G401 (cell line): ENCODE measurements around the gene KCNAB2. TPM values are rescaled to one million over a fixed set of nuclear protein-coding genes. Genes with fewer than 3 reads are reported as not detected.

Experiments
- DNase-seq: peaks from one replicate; pipeline ENCODE4 v3.0.0-alpha.2; 2015; ENCODE audit warnings: low spot score
- in situ Hi-C: cut with HindIII; loops from 2 replicates; pipeline ENCODE4 v1.10.0; 2016; ENCODE audit warnings: low sequenced_read_pairs, mixed read lengths
- total RNA-seq: library from RNA; depleted of rRNA; stranded (reverse); fragments of >200 nt; shearing (Covaris generic); gene quantifications from 2 replicates; pipeline ENCODE4 v1.2.3, GENCODE V29; 2014

KCNAB2 gene
- total RNA-seq, 1 experiment from 2014 or later, result 0.71 TPM

- in situ Hi-C loops, result no loop called here
These were observed 17.4 kb upstream of the KCNAB2 start for GRCh38 chr1:6028042-6028850.

DNA sequence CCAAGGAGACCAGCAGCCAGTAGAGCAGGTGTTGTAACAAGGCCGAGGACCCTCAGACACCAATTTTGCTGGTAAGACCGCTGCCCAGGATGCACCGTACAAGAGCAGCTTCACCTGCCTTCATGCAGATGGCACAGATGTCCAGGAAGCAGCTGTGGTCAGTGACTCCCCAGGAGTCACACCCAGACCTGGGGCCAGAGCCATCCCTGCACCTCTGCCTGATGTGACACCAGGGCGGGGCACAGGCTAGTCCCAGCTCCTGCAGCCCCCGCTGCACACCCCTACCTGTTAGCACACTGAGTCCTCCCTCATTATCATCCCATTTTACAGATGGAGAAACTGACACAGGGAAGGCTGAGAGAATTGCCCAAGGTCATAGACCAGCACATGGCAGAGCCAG lies 16.3 kb upstream of the KCNAB2 start:
- DNase-seq, result no peak
- in situ Hi-C loops, result no loop called here

More at GRCh38 chr1:6028042-6028850, 17.4 kb upstream of the KCNAB2 start:
- DNase-seq, result no peak

DNA sequence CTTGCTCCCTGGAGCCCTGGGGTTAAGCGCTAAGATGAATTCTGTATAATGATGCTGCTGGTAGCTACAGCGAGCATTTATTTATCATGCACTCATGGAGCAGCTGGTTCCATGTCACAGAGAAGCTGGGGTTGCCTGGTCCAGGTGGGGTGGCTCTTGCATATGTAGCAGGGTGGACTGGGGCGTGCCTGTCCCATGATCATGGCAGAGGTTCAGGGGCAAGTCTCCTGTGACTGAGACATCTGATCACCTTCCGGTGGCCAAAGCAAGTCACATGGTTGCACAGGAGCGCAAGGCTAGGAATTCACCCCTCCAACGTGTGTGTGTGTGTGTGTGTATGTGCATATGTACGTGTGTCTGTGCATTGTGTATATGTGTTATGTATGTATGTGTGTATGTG lies 15.6 kb upstream of the KCNAB2 start:
- no peak for DNase-seq
- in situ Hi-C loops, result no loop called here

DNA sequence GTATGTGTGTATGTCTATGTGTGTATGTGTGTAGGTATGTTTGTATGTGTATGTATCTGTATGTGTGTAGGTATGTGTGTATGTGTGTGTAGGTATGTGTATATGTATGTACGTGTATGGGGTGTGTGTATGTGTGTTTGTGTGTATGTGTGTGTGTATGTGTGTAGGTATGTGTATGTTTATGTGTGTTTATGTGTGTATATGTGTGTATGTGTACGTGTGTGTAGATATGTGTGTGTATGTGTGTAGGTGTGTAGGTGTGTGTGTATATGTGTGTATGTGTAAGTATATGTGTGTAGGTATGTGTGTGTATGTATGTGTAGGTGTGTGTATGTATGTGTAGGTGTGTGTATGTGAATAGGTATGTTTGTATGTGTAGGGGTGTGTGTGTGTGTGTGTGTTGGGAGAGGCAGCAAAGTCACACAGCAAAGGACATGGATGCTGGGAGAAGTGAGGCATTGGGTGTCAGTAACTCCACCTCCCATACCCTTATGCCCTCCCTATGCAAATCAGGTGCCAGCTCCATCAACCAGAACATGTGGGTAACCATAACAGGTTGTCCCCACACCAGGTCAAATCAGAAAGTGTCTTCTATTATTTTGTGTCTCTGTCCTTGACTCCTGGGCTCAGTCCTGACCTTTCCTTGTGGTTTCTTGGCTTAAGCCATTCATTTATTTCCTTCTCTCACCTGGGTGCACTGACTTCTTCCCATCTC lies 15.0 kb upstream of the KCNAB2 start:
- in situ Hi-C loops, result no loop called here
- no peak for DNase-seq

- DNase-seq, result no peak
These were observed 12.6 kb upstream of the KCNAB2 start for GRCh38 chr1:6033124-6033523.

DNA sequence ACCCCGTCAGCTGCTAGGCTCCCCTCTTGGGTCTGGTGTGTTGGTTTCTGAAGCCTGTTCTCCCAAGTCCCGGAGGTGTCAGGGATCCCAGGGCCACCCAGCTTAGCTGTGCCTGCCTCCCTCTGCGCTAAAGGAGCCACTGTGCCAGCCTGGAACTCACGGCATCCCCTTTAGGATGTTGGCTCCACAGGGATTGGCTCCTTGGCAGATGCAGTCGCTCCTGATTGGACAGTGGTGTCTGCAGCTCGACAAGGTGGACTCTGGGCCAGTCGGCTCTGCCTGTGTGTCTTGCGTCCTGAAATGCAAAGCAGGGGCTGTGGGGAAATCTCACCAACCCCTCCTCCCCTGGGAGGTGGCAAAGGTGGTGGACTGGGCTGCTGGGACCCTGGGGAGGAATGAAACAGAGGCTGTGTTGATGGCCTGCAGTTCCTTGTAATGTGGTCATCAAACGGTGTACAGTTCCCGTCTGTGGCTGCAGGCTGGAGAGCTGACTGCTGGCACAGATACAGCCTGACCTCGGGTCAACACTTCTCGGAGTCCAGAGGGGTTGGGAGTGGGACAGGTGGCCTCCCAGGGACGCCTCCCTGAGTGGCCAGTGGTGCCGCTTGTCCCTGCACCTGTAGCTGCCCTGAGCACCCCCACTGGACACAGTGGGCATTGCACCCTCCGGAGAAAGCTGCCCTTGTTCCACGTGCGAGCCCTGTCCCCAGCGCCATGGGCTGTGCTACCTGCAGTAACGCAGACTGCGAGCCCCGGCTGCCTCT lies 11.5 kb upstream of the KCNAB2 start:
- peak; percentile 90 for DNase-seq
- in situ Hi-C loops, result no loop called here

More at GRCh38 chr1:6033124-6033523, 12.6 kb upstream of the KCNAB2 start:
- in situ Hi-C loops, result no loop called here

GRCh38 chr1:6034750-6035096 lies 11.0 kb upstream of the KCNAB2 start:
- in situ Hi-C loops, result no loop called here
- no peak for DNase-seq

GRCh38 chr1:6035303-6035702 lies 10.4 kb upstream of the KCNAB2 start:
- no peak for DNase-seq

GRCh38 chr1:6035719-6036118 lies 10.0 kb upstream of the KCNAB2 start:
- in situ Hi-C loops, result no loop called here
- DNase-seq, result no peak

More at GRCh38 chr1:6035303-6035702, 10.4 kb upstream of the KCNAB2 start:
- in situ Hi-C loops, result no loop called here

DNA sequence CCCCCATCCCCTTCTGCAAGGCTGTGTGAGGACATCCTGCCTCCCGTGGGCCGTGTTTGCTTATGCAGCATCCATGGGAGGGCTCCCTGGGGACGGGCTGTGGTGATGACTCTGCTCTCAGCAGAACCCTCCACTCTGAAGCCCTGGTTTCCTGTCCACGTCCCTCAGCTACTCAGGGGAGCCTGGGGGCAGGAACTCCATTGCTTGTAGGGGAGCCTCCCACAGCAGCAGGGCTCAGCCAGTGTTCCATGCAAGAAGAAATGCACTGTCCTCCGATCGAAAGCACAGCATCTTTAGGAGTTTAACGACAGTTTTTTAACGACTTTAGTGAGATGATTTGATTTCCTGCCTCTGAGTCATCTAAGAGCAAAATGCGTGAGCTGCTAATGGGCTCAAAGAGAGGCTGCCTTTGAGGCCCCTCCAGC lies 8.3 kb upstream of the KCNAB2 start:
- in situ Hi-C loops, result no loop called here
- DNase-seq, result no peak

DNA sequence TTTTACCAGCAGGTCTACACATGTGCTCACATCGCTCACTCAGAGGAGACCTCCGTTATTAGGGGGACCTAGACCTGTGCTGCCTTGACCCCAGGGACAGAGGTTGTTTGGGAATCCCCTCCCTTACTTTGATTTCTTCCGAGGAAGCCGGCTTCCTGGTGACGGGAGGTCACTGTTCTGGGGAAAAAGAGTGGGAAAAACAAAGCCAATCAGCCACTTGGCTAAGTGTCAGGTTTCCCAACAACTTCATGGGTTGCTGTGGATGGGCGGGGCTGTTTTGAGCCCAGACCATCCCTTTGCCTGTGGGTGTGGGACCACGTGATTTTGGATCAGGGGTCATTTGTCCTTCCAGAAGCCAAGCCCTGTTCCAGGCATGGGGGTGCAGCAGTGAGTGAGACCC lies 7.1 kb upstream of the KCNAB2 start:
- in situ Hi-C loops, result no loop called here
- no peak for DNase-seq

DNA sequence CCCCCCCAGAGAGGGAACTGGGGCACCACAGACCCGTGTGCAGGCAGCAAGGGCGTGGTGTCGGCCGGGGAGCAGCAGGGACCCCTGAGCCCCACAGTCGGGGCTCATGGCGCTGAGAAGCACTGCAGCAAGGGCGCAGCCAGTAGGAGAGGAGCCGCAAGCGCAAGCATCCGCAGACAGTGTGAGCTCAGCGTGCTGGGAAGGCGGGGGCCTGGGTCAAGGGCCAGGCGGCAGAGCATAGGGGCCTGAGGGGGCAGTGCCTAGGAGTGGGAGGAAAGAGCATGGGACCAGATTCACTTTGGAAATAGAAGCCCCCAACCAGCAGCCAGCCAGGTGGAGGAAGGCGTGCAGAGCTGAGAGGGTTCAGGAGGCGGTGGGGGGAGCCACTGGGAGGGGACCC lies 6.7 kb upstream of the KCNAB2 start:
- in situ Hi-C loops, result no loop called here
- no peak for DNase-seq

DNA sequence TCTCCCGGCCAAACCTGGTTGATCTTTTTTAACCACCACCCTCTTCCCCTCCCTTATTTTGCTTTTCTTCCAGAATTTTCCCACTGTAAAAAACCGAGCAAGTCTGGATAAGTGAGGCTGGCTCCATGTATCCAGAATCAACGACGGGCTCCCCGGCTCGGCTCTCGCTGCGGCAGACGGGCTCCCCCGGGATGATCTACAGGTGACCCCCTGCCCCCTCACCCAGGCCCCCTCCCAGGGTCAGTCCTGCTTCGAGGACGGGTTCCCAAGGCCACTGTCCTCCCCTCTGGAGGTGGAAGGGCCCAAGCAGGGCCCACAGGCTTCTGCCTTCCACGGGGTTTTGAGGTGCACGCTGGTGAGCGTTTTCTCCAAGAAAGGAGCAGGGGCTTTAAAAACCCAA lies 5.2 kb upstream of the KCNAB2 start:
- in situ Hi-C loops, result no loop called here
- DNase-seq, result no peak

DNA sequence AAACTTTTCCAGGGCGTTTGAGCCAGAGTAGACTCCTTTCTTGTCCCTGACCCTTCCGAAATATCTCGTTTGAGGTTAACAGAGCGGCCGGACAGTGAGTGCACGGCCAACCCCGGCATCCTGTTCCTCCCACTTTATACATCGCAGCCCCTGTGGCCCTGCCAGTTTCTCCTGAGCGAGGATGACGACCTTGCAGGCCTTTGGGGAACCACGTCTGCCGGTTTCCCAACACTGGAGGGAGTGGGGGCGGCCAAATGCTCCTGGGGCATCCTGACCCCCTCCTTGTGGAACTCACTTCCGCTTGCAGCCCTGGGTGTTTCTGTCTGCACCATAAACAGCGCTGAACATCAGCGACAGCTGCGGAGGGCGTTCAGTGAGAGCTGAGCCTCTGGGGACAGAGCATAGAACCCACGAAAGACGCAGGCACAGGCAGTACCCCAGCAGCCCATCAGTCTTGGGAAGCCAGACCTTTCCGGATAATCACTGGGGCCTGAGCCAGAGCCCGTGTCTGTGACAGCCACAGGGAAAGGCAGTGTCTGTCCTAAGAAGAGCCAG lies 4.8 kb upstream of the KCNAB2 start:
- no peak for DNase-seq
- in situ Hi-C loops, result no loop called here

DNA sequence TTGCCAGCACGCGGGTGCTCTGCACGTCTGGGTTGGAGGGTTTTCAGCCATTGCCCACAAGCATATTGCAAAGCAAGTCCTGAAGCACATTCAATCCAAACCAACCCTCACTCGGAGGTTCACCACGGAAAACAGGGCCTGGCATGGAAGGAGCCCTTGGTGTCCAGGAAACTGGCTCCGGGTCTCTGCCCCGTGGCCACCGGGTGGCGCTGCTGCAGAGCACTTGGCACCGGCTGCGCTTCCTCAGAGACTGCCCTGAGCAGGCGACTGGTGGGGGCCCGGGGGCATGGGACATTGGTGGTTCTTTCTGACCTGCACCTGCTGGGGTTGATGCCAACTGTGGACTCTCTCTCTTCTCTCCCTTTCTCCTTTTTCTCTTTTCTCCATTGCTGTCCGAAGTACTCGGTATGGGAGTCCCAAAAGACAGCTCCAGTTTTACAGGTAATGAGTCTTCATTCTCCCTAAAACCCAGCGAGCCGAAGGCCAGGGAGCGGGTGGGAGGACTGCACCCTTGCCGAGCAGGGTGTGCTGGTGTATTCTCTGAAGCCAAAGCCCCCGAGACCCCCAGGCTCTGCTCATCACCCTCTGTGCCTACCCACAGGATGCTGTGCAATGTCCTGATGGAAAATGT lies 4.1 kb upstream of the KCNAB2 start:
- DNase-seq, result peak; percentile 20
- in situ Hi-C loops, result no loop called here

GRCh38 chr1:6043561-6043960 lies 2.1 kb upstream of the KCNAB2 start:
- no peak for DNase-seq
- in situ Hi-C loops, result no loop called here

- in situ Hi-C loops, result no loop called here
- no peak for DNase-seq
These were observed 1.1 kb upstream of the KCNAB2 start for GRCh38 chr1:6044481-6045109.

GRCh38 chr1:6045110-6045502 lies 582 bp upstream of the KCNAB2 start:
- no peak for DNase-seq
- in situ Hi-C loops, result no loop called here

DNA sequence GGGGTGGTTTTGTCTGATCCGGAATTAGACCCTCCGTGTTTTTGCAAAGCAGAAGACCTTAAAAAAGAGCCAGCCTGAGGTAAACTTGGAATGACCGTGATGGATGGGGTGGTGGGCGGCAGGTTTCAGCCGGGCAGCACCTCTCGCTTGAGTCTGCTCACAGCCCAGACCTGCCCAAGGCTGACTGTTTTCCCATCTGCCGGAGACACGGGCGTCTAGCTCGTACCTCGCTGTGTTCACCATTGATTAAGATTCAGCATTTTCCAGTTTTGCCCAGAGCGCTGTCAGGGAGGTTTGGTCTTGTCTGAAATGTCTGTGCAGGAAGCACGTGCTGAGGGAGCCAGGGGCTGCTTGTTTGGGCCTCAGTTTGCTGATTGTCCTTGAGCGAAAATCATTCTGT lies 591 bp downstream of the KCNAB2 start:
- no peak for DNase-seq
- in situ Hi-C loops, result no loop called here
